ENCODE data around the gene ATG4B.
"Not testable (repeated sequence)": the region's sequence is repeated elsewhere in the genome, so short reads cannot be mapped to it uniquely, and the experiment has no call there.

ATG4B gene

GRCh38 chr2:241637018-241637794, at the start of gene ATG4B, which contains the start of gene THAP4:
Gene ATG4B (plus strand): TSS chr2:241637693. CDS start chr2:241637715, 22 bp downstream.
Gene THAP4 (minus strand): TSS chr2:241637158. CDS start chr2:241637017, 141 bp downstream.
- peak; percentile 90 for FAIRE-seq

DNA sequence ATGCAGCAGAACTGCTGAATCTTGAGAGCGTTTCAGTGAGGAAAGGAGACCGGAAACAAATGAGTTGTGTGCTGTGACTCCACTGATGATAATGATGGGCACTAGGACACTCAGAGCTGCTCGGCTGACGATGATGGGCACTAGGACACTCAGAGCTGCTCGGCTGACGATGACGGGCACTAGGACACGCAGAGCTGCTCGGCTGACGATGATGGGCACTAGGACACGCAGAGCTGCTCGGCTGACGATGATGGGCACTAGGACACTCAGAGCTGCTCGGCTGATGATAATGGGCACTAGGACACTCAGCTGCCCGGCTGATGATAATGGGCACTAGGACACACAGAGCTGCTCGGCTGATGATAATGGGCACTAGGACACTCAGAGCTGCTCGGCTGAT, 47.6 kb upstream of the ATG4B start:
- FAIRE-seq, result not testable (repeated sequence)

More at GRCh38 chr2:241637018-241637794, at the start of gene ATG4B, which contains the start of gene THAP4:
- peak; percentile 83 for DNase-seq (ENCODE audit: extremely low spot score, insufficient read length, low read depth)

DNA sequence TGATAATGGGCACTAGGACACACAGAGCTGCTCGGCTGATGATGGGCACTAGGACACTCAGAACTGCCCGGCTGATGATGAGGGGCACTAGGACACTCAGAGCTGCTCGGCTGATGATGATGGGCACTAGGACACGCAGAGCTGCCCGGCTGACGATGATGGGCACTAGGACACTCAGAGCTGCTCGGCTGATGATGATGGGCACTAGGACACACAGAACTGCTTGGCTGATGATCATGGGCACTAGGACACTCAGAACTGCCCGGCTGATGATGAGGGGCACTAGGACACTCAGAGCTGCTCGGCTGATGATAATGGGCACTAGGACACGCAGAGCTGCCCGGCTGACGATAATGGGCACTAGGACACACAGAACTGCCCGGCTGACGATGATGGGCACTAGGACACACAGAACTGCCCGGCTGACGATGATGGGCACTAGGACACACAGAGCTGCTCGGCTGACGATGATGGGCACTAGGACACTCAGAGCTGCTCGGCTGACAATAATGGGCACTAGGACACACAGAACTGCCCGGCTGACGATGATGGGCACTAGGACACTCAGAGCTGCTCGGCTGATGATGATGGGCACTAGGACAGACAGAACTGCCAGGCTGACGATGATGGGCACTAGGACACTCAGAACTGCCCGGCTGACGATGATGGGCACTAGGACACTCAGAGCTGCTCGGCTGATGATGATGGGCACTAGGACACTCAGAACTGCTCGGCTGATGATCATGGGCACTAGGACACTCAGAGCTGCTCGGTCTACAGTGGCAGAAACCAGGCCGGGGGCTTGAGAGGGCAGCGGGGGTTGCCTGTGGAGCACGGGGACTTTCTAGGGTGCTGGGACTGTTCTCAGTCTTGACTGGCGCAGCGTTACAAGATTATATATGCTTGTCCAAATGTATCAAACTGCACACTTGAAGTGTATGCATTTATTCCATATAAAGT, 46.7 kb upstream of the ATG4B start:
- DNase-seq (ENCODE audit: extremely low spot score, insufficient read length, low read depth); FAIRE-seq: not testable (repeated sequence)

More for the DNA sequence above, 47.6 kb upstream of the ATG4B start:
- DNase-seq (ENCODE audit: extremely low spot score, insufficient read length, low read depth), result not testable (repeated sequence)

- DNase-seq (ENCODE audit: extremely low spot score, insufficient read length, low read depth) (no peak), FAIRE-seq (no peak)
Measured at GRCh38 chr2:241592126-241592845, 45.2 kb upstream of the ATG4B start.

GRCh38 chr2:241593271-241593670, 44.2 kb upstream of the ATG4B start:
- no peak for FAIRE-seq

DNA sequence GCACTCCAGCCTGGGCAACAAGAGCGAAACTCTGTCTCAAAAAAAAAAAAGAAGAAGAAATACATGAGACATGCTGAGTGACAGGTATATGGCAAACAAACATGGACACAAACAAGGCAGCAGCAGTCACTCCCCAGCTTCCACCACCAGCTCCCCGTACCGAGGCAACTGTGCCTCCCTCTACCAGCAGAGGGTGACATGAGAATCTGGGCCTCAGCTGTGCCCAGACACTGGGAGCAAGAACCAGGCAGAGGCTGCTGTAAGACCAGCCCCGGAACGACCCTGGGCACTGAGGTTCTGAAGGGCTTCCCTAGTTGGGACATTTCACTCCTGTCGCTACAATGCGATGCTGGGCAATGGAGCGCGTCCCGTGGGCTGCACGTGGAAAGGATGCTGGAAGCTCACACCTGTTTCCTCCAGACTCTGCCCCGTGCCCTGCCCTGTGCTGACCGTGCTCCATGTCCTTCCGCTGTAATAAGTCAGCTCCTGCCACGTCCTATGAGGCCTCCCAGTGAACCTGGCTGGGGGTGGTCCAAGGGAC, 41.8 kb upstream of the ATG4B start:
- no peak for FAIRE-seq
- no peak for DNase-seq (ENCODE audit: extremely low spot score, insufficient read length, low read depth)

More at GRCh38 chr2:241593271-241593670, 44.2 kb upstream of the ATG4B start:
- no peak for DNase-seq (ENCODE audit: extremely low spot score, insufficient read length, low read depth)

DNA sequence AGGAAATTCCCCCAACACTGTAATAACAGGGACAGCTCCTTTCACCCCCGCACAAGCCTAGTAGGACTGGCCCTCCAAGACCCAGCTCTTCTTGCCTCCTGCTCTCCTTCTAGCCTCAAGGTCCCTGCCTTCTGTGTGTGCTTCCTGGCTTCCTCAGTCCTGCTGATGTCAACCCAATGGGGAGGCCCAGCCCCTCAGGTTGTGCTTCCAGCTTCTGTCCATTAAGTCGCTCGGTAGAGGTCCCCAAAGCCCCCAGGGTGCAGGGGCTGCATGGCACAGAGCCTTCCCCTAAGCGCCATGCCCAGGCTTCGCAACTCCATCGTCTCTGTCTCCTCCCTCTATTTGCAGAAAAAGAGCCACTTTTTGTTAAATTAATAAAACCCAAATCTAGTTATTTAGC, 39.9 kb upstream of the ATG4B start:
- no peak for FAIRE-seq

GRCh38 chr2:241598061-241598460, 39.4 kb upstream of the ATG4B start:
- FAIRE-seq (no peak), DNase-seq (ENCODE audit: extremely low spot score, insufficient read length, low read depth) (no peak)

More for the DNA sequence above, 39.9 kb upstream of the ATG4B start:
- no peak for DNase-seq (ENCODE audit: extremely low spot score, insufficient read length, low read depth)

DNA sequence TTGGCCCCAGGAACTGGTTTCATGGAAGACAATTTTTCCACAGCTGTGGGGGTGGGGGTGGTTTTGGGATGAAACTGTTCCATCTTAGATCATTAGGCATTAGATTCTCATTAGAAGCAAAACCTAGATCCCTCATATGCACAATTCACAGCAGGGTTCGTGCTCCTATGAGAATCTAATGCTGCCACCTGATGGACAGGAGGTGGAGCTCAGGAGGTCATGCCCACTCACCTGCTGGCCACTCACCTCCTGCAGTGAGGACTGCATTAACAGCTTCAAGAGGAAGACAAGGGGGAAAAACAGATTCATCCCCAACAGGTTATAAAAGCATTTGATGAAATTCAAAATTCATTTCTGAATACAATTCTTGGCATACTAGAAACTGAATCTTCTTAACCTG, 39.0 kb upstream of the ATG4B start:
- FAIRE-seq (no peak), DNase-seq (ENCODE audit: extremely low spot score, insufficient read length, low read depth) (no peak)

DNA sequence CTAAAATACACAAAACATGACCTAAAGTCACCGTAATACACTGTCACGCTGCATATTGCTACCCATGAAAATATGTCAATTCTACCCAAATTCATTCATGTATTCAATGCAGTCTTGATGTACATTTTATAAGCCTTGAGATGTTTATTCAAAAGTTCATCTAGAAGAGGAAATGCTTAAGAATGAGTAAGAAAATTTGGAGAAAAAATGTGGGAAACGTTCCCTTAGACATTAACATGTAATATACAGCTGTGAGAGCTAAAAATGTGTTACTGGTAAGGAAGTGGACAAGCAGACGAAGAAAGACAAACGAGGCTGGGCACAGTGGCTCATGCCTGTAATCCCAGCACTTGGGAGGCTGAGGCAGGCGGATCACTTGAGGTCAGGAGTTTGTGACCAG, 37.9 kb upstream of the ATG4B start:
- DNase-seq (ENCODE audit: extremely low spot score, insufficient read length, low read depth) (no peak), FAIRE-seq (no peak)

- no peak for DNase-seq (ENCODE audit: extremely low spot score, insufficient read length, low read depth)
- no peak for FAIRE-seq
Measured at GRCh38 chr2:241601841-241602240, 35.7 kb upstream of the ATG4B start.

GRCh38 chr2:241602720-241603119, 34.8 kb upstream of the ATG4B start:
- FAIRE-seq (no peak), DNase-seq (ENCODE audit: extremely low spot score, insufficient read length, low read depth) (no peak)

GRCh38 chr2:241603686-241604085, 33.8 kb upstream of the ATG4B start:
- FAIRE-seq, result no peak
- DNase-seq (ENCODE audit: extremely low spot score, insufficient read length, low read depth), result no peak

- DNase-seq (ENCODE audit: extremely low spot score, insufficient read length, low read depth), result no peak
- FAIRE-seq, result no peak
Measured at GRCh38 chr2:241606186-241606585, 31.3 kb upstream of the ATG4B start.

DNA sequence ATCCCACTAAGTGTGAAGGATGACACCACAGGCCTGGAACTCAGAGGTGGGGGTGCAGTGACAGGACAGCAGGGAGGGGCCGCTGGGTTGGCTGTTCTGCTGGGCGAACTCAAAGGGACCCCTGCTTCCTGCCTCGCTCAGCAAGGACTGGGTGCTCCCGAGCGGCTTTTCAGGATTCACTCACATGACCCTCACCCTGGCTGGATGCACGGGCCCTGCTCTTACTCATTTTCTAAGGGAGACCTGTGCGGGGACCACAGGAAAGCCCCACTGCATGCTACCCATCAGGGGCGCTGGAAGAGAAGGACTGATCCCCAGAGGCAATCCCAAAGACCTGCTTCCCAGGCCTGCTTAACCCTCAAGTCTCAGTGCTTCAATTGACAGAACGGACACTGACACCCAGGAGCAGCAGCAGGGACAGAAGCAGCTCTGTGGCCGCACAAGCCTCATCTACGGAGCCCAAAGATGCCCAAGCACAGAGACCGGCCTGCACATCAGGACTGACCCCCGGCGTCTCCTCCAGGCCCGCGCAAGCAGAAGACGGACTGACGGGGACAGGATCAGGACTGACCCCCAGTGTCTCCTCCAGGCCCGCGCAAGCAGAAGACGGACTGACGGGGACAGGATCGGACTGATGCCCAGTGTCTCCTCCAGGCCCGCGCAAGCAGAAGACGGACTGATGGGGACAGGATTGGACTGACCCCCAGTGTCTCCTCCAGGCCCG, 30.2 kb upstream of the ATG4B start:
- FAIRE-seq (no peak), DNase-seq (ENCODE audit: extremely low spot score, insufficient read length, low read depth) (no peak)

DNA sequence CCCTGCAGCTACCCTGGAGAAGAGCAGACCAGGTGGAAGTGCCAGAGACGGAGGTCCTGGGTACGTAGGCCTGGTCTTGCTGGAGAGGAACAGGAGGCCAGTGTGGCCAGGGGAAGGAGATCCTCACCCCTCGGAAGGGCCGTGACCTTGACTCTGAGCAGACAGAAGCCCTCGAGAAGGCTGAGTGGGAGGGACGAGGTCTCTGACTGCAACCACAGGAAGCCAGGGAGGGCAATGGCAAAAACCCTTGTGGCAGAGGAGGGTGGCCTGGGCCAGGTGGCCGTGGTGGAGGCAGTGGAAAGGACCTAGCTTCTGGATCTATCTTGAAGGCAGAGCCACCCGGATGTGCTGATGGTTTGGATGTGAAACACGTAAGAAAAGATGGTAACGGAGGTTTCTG, 28.6 kb upstream of the ATG4B start:
- no peak for FAIRE-seq
- DNase-seq (ENCODE audit: extremely low spot score, insufficient read length, low read depth), result no peak

DNA sequence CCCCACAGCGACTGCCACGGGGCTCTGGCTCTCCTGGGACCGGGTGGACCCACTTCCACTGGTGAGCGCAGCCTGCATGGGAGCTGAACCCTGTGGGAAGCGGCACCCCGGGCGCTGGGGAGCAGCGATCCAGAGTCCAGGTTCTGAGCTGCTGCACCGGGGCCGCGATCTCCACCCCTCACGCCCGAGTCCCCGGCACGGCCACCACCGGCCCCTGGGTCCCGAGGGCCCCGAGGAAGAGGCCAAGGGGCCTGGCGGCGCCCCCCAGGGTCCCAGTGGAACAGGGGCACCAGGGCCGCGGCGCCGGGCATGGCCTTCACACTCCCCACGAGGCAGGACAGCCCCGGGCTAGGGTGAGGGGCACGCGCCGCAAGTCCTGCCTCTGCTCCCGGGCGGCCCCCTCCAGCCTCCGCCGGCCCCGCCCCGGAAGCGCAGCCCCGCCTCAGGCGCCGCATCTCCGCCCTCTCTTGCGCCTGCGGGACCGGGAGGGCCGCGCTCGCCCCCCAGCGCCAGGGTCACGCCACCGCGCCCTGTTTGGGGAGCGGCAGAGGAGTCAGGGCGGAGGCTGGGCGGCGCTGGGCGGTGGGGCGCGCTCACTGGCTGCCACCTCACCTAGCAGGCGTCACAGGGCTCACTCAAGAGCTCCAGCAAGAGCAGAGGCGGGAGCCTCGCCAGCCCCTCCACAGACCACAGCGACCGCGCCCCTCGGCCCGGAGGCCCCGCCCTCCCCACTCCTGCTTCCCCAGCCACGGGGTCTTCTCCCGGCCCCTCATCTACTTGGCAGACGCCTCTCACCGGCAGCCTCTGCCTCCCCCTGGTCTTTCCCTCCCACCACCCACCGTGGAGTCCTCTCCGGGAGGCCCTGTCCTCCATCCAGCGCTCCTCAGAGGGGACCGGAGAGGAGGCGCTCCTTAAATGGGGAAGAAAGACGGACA, 27.4 kb upstream of the ATG4B start:
- DNase-seq (ENCODE audit: extremely low spot score, insufficient read length, low read depth) (peak; percentile 85), FAIRE-seq (peak; percentile 83)

DNA sequence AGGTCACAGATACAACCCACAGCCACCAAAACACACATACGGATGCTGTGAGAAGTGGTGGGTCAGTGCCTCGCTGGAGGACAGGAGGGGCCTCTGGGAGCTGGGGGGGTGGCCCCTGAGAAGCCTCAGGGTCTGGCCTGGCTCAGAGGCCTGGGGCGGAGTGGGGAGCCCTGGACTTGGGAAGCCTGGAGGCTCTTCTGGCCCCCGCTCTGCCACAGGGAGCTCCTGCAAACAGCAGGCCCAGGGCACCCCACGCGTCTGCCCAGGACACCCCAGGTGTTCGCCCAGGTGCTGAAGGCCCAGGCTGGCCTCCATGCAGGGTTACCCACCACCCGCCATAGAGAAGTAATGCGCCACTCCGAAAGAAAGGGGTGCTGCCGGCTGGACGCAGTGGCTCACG, 26.4 kb upstream of the ATG4B start:
- FAIRE-seq (no peak), DNase-seq (ENCODE audit: extremely low spot score, insufficient read length, low read depth) (no peak)

Measured in GM18507 (cell line).